HS-5 (cell line): ENCODE measurements around the gene DCDC2B.

Source experiments
- DNase-seq: peaks from one replicate; pipeline ENCODE4 v3.0.0-alpha.2; 2012; ENCODE audit warnings: low read depth

DCDC2B gene

DNA sequence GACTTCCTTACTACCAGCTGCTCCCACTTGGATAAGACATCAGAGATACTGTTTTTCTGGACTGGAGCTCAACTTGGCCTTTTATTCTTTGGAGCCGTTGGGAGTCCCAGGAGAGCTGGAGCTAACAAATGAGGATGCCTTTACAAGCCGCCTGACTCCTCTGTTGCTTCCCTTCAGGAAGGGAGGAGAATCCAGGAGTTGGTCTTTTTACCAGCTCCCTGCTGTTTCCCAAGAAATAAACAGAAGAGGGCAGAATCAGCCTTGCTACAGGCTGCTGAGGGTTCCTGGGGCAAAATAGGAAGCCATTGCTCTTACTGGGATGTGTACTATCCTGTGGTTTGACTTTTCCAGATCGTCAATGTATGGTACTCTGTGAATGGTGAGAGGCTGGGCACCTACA lies 14.8 kb downstream of the DCDC2B start:
- no peak for DNase-seq

DNA sequence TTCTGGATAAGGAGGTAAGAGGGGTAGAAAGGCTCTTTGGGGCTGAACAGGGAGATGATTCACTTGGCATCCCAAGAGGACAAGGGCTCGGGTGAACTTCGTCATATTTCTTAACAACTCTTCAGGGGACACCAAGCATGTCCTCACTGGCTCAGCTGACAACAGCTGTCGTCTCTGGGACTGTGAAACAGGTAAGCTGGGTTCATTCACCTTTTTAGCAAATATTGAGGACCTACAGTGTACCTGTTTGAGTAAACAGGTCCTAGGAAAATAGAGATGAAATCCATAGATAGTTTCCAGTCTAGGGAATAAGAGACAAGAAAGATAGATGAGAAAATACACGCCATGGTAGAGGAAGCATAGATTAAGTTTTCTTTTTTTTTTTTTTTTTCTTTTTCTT lies 15.4 kb downstream of the DCDC2B start:
- no peak for DNase-seq

DNA sequence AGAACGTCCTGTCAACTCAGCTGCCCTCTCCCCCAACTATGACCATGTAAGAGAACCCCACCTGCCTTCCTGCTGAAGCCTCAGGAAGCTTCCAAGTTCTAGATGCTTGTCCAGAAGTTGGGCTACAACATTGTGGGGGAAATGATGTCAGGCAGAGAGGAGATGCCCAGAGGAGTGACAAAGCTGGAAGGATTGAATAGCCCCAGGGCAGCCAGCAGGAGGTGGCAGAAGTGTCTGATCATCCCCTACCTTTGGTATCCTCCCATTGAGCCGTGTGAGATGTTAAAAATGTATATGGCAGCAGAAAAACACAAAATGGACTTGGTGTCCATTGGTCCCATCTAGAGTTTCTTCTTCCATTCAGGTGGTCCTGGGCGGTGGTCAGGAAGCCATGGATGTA lies 19.9 kb downstream of the DCDC2B start:
- no peak for DNase-seq

DNA sequence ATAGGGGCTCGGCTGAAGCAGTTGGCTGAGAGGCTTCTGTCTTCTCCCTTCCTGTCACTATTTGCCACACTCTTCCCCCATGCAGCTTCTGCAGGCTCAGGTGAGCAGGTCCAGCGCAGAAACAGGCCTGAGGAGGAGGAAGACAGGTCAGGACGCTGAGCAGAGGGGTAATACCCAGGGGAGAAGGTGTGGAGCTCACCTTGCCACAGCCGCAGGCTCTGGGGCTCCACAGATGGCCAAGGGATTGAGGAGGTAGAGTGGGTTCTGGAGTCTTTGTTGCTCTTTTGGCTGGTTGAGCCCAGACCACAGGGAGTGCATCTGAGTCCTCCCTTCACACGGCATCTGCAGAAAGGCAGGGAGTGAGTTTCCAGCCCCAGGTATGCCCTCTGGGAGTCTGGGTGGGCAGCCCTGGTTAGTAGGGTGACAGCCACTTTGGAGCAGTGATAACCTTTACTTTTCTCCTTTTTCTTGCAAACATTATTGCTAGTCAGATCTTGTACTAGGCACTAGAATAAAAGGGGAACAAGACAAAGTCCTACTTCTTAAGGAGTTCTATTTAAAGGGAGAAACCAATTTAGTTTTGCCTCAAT lies 23.0 kb downstream of the DCDC2B start:
- DNase-seq, result no peak

DNA sequence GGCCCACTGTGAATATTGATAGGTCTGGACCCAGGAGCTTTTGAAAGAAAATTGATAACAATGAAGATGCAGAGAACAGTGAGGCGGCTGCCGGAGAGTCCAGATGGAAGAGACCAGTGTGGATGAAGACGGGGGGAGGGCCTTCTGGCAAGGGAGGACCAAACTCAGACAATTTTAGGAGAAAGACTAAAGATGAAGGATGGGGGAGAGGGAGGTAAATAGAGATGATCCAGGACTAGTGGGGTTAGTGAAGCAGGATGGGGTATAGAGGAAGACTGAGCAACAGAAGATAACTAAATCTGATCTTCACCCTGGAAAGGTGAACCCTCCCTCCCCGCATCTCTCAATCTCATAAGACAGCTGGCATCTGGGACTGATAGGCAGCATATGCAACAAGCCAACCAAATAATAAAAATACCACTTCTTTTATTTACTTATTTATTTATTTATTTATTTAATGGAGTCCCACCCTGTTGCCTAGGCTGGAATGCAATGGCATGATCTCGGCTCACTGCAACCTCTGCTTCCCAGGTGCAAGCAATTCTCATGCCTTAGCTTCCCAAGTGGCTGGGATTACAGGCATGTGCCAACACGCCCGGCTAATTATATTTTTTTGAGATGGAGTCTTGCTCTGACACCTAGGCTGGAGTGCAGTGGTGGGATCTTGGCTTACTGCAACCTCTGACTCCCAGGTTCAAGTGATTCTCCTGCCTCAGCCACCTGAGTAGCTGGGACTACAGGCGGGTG lies 23.8 kb downstream of the DCDC2B start:
- DNase-seq, result no peak

DNA sequence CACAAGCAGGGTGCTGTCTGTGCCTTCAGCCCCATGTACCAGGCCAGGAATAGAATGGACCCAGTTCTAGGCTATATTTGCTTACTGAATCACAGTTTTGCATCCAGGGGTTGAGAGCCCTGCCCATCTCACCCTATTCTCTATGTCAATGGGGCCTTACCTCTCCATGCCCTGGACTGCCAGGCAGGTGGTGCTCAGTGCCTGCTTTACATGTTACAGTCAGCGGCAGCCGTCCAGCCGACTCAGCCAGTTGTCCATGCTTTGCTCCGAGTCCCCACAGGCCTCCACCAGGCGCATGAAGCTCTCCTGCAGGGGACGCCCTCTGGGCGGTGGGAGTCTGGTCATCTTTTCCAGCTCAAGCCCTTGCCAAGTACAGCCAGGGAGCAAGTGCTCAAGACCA lies 25.9 kb downstream of the DCDC2B start:
- DNase-seq, result no peak

DNA sequence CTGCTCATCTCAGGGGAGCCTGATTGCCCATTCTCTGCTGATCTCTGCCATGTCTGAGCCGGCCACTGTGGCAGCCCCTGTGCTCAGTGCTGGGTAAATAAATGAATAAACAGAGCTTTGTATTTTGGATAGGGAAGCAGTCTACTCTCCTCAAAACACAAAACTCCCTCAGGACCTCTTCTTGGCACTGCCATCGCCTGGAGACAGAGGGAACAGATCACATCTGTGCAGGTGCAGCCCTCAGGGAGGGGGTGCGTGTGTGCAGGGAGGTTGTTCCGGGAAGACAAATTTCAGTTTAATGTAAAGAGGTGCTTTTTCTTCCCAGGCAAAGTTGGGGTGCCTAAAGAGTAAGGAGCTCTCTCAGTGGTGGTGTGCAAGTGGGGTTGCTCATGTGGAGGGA lies 30.4 kb downstream of the DCDC2B start:
- DNase-seq, result no peak

DNA sequence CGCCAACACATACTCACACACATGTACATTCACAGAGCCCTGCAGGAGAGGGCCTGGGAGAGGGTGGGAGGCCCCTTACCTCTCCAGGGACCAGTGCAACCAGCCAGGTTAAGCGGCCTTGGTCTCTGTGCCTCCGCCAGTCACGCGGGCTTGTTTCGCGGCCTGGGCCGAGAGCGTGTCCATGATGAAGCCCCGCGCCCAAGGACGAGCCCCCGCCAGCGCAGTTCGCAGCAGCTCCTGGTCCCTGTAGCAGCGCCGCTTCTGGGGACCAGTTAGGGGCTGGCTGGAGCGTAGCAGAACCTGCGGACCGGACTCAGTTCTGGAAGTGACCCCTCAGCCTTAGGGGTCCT lies 30.9 kb downstream of the DCDC2B start:
- no peak for DNase-seq

DNA sequence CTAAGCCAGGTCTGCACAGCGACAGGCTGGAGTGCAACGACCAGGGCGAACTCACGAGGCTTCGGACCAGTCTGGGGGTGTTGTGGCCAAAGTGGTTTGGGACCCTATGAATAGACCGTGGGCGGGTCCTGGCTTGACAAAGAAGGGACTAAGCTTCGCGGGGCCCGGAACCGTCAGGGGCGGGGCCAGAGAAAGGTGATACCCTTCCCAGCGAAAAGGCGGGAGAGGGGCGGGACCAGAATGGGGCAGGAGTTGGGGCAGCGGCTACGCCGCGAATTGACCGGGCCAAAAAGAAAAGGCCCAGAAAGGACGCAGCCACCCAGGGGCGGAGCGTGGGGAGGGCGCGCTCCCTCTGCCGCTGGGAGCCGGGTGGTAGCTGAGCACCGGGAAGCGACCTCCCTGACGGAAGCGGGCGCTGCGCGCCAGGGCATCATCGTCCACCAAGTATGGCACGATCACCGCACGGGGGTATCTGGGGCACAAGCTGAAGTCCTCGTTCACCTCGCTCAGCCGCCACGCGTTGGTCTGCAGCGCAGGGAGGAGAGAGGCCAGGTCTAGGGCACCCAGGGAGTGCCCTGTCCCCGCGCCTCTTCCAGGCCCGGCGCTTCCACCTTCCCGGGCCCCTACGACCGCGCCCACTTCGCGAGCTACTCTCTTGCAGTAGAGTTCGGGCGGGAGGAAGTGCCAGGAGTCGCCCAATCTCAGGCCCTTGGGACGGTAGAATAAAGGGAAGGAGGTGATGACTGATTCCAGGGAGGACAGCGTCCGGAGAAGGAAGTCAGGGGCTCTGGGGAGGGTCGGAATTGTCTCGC lies 31.5 kb downstream of the DCDC2B start:
- no peak for DNase-seq

DNA sequence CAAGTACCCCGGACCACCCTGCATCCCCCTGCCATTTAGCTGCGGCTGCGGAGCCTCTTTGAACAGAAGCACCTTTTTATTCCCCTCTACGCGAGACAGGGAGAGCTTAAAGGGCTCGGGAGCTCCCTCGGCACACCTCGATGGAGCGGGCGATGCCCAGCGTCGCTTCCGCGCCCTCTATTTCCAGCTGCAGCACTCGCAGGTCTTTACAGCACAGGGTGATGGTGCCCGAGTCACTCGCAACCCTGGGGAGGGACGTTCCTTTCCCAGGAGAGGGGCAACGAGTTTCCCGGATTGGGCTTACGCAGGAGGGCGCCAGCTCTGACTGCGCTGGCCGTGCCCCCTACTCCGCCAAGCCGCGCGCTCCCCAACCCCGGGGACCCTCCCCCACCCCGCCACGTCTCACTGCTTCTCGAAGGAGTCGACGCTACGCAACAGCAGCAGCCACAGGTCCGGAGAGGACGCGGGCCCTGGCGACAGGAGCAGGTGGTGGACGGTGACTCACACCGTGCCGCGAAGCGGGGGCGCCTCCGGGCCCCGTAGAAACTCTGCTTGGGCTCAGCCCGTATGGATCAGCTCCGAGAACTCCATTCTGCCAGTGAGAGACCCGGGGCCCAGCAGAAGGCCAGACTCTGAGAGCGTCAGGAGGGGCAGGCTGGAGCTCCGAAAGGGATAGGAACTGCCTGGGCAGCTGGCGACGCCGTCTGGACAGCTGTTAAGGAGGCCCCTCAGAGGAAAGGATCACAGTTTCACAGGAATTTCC lies 32.3 kb downstream of the DCDC2B start:
- DNase-seq, result no peak

DNA sequence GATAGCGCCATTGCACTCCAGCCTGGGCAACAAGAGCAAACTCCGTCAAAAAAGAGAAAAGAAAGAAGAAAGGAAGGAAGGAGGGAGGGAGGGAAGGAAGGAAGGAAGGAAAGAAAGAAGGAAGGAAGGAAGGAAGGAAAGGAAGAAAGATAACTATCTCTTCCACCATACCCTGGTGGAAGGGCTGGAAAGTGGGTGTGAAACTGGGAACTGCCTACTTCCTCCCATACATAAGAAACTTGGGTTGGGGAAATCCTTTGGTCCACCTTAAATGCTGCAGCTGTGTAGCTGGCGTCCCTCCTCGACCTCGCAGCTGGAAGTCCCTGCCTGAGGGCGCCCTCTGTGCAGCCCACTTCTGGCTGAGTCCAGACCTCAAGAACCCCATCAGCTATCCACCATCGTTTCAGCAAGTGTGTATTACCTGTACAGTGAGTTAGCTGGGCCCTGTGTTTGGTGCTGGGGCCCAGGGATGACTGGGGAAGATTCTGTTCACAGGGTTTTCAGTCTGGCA lies 33.5 kb downstream of the DCDC2B start:
- no peak for DNase-seq

DNA sequence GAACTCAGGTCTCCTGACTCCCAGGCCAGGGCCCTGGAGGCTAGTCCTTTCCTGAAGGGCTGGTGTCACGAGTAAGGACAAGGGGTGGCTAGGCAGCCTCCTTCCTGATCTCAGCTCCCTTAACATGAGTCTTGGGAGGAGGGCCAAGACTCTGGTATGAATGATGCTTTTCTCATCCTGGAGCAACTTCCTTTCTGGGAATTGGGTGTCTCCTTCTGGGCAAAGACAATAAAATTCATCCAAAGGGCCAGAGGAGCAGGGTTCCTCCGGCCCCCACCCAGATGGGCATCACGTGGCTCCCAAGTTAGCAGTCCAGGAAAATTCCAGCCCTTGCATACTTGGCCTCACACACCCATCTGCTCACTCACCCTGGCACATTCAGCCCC lies 38.0 kb downstream of the DCDC2B start, which contains the start of gene FAM167B:
FAM167B (plus strand) TSS at position 335 of the 386 bp plus-strand sequence. CDS start 200 bp downstream, outside the sequence.
- DNase-seq, result peak; percentile 59

DNA sequence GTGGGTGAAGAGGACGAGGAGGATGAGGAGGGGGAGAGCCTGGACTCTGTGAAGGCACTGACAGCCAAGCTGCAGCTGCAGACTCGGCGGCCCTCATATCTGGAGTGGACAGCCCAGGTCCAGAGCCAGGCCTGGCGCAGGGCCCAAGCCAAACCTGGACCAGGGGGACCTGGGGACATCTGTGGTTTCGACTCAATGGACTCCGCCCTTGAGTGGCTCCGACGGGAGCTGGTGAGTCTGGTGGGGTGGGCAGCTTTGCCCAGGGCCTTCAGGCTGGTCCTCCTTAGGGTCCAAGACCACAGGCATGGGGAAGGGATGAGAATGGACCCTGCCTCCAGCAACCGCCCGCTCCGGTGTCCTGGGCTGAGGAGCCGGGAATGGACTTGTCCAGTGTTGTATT lies 38.6 kb downstream of the DCDC2B start:
- no peak for DNase-seq

DNA sequence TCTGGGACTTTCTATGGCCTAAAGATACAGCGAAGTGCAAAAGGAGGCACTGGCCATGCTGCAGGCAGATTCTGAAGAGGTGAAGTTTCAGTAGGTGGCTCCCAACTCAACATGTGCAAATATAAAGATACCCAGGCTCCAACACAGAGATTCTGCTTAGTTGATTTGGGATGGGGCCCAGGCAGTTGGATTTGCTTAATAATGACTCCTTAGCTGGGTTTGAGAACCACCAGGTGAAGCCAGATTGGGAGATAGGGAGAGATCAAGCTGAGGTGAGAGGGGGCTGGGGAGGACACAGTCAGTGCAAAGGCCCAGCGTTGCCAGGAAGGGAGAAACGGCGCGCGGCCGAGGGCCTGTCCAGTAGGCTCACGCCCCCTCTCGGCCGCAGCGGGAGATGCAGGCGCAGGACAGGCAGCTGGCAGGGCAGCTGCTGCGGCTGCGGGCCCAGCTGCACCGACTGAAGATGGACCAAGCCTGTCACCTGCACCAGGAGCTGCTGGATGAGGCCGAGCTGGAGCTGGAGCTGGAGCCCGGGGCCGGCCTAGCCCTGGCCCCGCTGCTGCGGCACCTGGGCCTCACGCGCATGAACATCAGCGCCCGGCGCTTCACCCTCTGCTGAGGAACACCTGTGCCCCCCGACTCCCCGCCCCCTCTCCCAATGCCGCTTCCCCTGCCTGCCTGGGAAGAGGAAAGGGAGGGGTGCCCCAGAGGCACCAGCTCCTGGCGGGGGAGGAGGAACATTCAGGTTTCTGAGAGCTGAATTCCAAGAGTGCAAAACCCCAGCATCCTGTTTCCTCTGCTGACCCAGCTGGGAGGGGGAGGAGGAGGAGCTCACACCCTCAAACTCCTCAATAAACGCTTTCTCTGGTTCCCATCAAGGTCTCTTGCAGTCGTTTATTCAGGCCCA lies 39.3 kb downstream of the DCDC2B start:
- no peak for DNase-seq

DNA sequence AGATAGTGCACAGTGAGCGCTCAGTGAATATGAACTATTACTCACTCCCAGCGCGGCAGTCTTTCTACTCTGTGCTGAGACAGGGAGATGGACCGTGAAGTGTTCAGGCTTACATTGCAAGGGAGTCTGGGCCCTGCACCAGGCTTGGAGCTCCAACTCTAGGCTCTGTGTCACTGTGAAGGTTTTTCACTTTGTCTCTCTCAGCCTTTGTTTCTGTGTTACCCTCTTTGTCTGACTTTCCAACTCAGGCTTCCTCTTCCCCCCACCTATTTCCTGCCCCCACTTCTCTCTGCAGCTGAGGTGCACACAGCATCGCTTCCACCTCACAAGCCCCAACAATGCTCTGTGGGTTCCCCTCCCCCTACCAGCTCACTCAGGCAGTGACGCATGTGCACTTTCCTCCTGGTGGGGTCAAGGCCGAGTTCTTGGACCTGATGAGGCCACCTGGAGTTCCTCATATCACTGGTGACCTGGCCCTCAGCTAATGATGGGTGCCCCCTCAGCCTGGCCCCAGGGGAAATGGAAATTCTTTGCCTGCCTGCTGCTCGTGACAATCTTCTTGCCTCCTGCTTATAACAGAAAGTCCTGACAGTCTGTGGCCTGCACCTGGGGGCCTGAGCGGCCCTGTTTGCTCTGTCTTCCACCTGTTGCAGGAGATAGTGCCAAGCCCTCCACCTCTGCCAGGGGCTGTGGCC lies 41.1 kb downstream of the DCDC2B start:
- DNase-seq, result no peak

DNA sequence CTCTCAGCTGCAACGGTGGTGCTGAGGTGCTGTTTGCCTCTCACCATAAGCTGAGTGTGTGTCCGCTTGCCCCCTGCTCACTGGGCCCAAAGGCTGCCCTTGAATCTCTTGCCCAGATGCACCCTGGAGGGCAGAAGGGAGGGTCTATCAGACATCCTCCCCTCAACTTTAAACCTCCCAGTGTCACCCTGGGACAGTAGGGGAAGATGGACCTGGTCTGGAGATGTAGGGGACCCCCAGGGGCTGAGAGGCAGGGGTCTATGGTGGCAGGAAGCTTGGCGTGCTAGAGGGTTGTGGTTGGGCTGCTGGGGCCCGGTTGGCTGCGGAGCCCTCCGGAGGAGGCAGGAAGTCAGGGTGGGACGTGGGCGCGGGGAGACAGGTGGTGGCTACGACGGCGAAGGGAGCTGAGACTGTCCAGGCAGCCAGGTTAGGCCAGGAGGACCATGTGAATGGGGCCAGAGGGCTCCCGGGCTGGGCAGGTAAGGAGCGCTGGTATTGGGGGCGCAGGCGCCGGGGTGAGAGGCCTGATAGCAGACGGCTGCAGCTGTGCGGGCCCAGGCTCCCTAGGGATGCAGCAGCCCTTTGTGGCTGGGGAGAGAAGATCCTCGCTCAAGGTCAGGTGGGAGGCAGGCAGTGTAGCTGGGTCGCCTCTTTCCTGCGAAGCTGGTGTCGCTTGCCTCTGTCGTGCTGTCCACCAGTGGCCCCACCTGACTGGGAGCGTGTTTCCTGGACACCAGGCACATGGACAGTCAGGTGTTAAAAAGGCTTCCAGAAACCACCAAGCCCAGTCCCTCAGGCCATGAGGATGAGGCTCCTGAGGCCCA lies 42.2 kb downstream of the DCDC2B start, which contains the start of gene LCK:
LCK (plus strand) TSS at position 373 of the 824 bp plus-strand sequence. CDS start 23,065 bp downstream, outside the sequence.
- DNase-seq, result no peak

DNA sequence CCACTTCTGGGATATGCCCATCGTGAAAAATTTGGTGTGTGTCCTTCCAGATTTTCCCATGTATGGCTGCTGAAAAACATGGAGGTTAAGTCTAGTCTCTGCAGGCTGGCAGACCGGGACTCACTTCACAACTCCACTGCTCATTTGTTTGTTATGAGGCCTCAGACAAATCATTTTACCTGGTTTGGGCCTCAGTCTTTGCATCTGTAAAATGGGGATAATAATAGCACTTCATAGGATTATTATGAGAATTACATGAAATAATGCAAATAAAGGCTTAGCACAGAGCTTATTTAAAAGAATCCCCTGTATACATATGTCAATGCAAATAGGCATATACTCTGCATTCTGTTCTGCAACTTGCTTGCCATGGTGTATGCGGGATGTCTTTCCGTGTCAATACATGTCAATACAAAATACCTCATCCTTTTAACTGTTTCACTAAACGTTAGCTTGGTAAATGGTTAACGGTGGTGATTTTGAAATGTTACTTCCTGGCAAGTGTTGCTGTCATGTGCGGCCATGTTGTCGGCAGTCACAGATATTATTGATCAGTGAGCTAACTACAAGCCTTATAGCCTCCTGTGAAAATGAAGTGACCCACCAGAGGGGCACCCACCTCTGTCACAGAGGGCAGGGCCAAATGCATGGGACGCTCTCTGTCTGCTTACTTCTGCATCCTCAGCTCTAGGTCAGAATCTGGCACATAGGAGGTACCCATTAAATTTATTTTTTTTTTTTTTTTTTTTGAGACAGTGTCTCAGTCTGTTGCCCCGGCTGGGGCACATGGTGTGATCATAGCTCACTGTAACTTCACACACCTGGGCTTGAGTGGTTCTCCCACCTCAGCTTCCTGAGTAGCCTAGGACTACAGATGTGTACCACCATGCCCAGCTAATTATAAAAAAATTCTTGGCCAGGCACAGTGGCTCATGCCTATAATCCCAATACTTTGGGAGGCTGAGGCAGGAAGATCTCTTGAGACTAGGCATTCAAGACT lies 46.5 kb downstream of the DCDC2B start:
- no peak for DNase-seq
